ENCODE results near the gene MACROD2. TPM values are rescaled to one million over a fixed set of nuclear protein-coding genes. Genes with fewer than 3 reads are reported as not detected.

Gene MACROD2
- total RNA-seq, 4 donors from 2014 or later: 1.8 to 4.8 (median 2.9) TPM

DNA sequence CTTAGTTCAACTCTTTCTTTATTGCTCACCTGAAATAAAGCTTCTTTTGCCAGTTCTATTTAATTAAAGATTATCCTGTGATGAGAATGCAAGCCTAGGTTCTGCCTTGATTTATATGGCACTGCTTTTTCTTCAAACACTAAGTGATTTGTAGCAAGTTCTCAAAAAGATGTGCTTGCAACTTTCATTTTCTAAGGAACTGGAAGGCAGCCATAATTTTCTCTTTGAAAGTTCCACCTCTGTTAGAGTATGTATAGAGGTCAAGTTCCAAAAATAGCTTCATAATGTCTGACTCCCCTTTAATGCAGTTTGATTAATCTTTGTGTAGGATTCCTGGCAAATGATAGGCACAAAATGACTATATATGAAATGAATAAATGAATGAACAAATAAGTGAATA is 870.4 kb downstream of the MACROD2 start:
- intact Hi-C loops (cut with DNase I): no loop called here
- peaks cover 0 to 6% (median 3%) of the 10 kb centered on the region in 3 donors for H3K4me1 ChIP-seq
- H3K27ac ChIP-seq: no peak overlapping the region
- H3K4me3 ChIP-seq: no peak overlapping the region
- no peaks in the 10 kb centered on the region for H3K36me3 ChIP-seq
- H3K27me3 ChIP-seq: no peaks in the 10 kb centered on the region
- DNase-seq: no peak
- H3K9me3 ChIP-seq: no peaks in the 10 kb centered on the region
- no peak for TF ChIP-seq POLR2A (IDR thresholded peaks at IDR 0.05)
- TF ChIP-seq, protein P1, sequence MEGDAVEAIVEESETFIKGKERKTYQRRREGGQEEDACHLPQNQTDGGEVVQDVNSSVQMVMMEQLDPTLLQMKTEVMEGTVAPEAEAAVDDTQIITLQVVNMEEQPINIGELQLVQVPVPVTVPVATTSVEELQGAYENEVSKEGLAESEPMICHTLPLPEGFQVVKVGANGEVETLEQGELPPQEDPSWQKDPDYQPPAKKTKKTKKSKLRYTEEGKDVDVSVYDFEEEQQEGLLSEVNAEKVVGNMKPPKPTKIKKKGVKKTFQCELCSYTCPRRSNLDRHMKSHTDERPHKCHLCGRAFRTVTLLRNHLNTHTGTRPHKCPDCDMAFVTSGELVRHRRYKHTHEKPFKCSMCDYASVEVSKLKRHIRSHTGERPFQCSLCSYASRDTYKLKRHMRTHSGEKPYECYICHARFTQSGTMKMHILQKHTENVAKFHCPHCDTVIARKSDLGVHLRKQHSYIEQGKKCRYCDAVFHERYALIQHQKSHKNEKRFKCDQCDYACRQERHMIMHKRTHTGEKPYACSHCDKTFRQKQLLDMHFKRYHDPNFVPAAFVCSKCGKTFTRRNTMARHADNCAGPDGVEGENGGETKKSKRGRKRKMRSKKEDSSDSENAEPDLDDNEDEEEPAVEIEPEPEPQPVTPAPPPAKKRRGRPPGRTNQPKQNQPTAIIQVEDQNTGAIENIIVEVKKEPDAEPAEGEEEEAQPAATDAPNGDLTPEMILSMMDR (IDR thresholded peaks at IDR 0.05): no peak

DNA sequence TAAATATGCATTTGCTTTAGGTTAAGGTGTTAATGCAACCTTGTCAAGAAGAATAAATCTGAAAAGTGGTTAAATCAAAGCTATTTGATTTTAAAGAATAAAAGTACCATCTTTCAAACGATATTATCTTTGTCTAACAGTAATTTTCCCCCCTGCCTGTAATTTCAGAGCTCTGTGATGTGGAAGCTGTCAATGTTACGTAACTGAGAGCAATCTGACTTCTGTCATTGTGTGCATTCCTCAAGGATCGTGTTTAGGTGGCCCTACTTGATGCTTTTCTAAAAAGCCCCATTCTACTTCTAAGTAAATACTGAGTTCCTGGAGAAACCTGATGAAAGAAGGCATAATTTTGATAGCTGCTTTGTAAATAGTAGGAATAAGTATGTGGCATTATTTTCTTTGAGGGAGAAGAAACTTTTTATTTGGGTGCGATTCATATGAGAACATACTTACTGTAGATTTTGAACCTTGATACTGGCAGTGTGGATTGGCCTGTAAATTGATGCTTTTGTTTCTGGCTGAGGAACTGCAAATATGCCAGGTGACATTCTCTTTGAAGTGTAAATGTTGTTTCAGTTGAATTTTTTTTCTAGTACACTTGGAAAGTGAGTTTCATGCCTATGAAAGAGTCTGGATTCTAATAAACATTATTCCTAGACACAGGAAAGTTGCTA is 871.7 kb downstream of the MACROD2 start:
- TF ChIP-seq POLR2A (IDR thresholded peaks at IDR 0.05): no peak
- TF ChIP-seq, protein P1 (IDR thresholded peaks at IDR 0.05): no peak
- Histone ChIP-seq H3K9me3 (no peaks in the 10 kb centered on the region), H3K36me3 (no peaks in the 10 kb centered on the region), H3K4me1 (peaks cover 0 to 6% (median 3%) of the 10 kb centered on the region in 3 donors), H3K27me3 (no peaks in the 10 kb centered on the region), H3K27ac (no peak overlapping the region), H3K4me3 (no peak overlapping the region)
- 62 to 70% methylated on average over 4 of the region's 4 CpGs for WGBS, 2 donors
- intact Hi-C loops (cut with DNase I): no loop called here
- DNase-seq: no peak

DNA sequence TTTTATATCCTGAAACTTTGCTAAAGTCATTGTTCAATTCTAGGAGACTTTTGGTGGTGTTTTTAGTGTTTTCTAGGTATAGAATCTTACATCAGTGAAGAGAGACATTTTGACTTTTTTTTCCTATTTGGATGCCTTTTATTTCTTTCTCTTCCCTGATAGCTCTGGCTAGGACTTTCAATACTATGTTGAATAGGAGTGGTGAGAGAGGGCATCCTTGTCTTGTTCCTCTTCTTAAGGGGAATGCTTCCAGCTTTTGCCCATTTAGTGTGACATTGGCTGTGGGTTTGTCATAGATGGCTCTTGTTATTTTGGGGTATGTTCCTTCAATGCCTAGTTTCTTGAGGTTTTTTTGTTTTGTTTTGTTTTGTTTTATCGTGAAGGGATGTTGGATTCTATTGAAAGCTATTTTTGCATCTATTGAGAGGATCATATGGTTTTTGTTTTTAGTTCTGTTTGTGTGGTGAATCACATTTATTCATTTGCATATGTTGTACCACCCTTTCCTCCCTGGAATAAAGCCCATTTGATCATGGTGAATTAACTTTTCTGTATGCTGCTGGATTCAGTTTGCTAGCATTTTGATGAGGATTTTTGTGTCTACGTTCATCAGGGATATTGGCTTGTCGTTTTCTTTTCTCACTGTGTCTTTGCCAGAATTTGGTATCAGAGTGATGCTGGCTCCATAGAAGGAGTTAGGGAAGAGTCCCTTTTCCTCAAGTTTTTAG is 882.1 kb downstream of the MACROD2 start:
- no peak for DNase-seq
- WGBS, 2 donors: 64 to 65% methylated on average over 3 of the region's 3 CpGs
- Histone ChIP-seq H3K4me3 (no peak overlapping the region), H3K27me3 (no peaks in the 10 kb centered on the region), H3K4me1 (peaks cover 0 to 13% (median 0%) of the 10 kb centered on the region in 3 donors), H3K9me3 (no peaks in the 10 kb centered on the region), H3K36me3 (no peaks in the 10 kb centered on the region), H3K27ac (no peak overlapping the region)
- intact Hi-C loops (cut with DNase I): no loop called here
- no peak for TF ChIP-seq POLR2A (IDR thresholded peaks at IDR 0.05)
- TF ChIP-seq, protein P1 (IDR thresholded peaks at IDR 0.05): no peak

DNA sequence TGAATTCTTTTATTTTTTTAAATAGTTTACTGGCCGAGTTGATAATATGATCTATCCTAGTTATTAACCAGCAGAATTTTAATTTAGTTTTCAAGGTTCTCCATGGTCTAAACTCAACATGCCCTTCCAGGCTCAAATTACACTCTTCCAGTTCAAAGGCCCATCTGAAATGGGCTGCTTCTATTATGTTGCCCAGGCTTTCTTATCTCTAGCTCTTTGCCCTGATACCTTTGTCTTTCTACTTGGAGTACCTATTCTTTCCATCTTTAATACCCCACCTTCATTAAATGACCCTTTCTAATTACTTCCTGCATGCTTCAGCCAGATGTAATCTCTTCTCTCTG is 883.3 kb downstream of the MACROD2 start:
- Histone ChIP-seq H3K4me1 (peaks cover 0 to 21% (median 0%) of the 10 kb centered on the region in 3 donors), H3K27ac (no peak overlapping the region), H3K36me3 (no peaks in the 10 kb centered on the region), H3K27me3 (no peaks in the 10 kb centered on the region), H3K9me3 (no peaks in the 10 kb centered on the region), H3K4me3 (no peak overlapping the region)
- TF ChIP-seq POLR2A (IDR thresholded peaks at IDR 0.05): no peak
- TF ChIP-seq, protein P1 (IDR thresholded peaks at IDR 0.05): no peak
- intact Hi-C loops (cut with DNase I): no loop called here
- 92% methylated on average over 1 of the region's 1 CpG for WGBS, 2 donors
- DNase-seq: no peak

DNA sequence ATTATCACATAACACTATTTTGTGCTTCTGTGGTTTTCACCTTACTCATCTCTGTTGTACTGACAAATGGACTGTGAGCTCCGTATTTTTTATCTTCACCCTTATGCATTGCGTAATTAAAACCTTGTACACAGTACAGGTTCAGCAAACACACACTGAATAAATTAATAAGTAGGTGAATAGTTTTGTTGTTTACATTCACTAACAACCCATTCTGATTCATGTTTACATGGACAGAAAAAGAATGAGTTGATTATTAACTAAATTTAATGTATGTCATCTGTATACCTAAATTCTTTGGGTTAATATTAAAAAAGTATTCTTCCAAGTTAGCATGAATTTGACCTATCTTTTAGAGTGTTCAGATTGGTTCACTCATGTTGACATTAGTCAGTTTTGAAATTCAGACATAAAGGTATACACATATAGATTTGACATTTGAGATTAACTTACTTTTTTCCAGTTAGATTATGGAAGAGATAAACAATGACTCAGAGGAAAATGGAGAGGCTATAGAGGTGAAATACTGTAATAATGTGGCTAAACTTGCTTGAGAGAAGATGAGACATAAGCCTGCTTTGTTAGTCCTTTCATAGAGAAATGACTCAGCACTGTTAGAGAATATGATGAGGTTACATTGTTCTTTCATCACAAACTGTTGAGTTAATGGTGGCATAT is 883.8 kb downstream of the MACROD2 start:
- 58 to 61% methylated on average over 2 of the region's 2 CpGs for WGBS, 2 donors

More for the DNA sequence above, 883.8 kb downstream of the MACROD2 start:
- peaks cover 0 to 23% (median 0%) of the 10 kb centered on the region in 3 donors for H3K4me1 ChIP-seq
- TF ChIP-seq, protein P1 (IDR thresholded peaks at IDR 0.05): no peak
- TF ChIP-seq POLR2A (IDR thresholded peaks at IDR 0.05): no peak
- H3K4me3 ChIP-seq: no peak overlapping the region
- no peaks in the 10 kb centered on the region for H3K9me3 ChIP-seq
- no peak for DNase-seq
- H3K36me3 ChIP-seq: no peaks in the 10 kb centered on the region
- no peaks in the 10 kb centered on the region for H3K27me3 ChIP-seq
- intact Hi-C loops (cut with DNase I): no loop called here
- no peak overlapping the region for H3K27ac ChIP-seq
